ENCODE data around the gene UBAP2. TPM values are rescaled to one million over a fixed set of nuclear protein-coding genes. Genes with fewer than 3 reads are reported as not detected.

UBAP2 gene
- total RNA-seq, 1 donor from 2014 or later = 52.2 TPM

DNA sequence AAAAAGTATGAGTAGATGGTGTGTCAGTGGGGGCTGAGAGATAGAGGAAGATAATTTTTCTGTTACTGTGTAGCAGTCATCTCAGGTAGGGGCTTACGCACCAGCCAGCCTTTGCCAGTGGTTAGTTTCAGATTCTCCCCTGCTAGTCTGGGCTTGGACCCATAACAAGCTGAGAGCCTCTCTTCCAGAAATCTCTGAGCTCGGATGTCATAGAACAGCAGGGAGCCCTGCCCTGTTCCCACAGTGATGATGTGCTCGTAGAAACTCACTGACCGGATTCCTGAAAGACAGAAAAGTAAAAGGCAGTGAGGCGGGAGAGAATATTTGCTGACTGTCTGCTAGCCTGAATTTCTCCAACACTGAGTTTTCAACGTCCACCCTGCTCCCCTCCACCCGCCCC is 40.6 kb upstream of the UBAP2 start:
- Mint-ChIP-seq H3K9me3 (no peaks in the 10 kb centered on the region), H3K4me3 (no peak overlapping the region), H3K27me3 (ENCODE audit: low read depth) (no peaks in the 10 kb centered on the region), H3K36me3 (peaks cover 22% of the 10 kb centered on the region), H3K4me1 (no peaks in the 10 kb centered on the region), H3K27ac (no peak overlapping the region)
- TF ChIP-seq CTCF (IDR thresholded peaks at IDR 0.05; ENCODE audit: unreplicated experiment) = no peak
- DNase-seq (ENCODE audit: low spot score in 2 of 2, unreplicated experiment in 2 of 2) = no peak

- Mint-ChIP-seq H3K9me3 (no peaks in the 10 kb centered on the region), H3K4me3 (no peak overlapping the region), H3K27me3 (ENCODE audit: low read depth) (no peaks in the 10 kb centered on the region), H3K4me1 (no peaks in the 10 kb centered on the region), H3K36me3 (peaks cover 17% of the 10 kb centered on the region), H3K27ac (no peak overlapping the region)
- DNase-seq (ENCODE audit: low spot score in 2 of 2, unreplicated experiment in 2 of 2) = no peak
- TF ChIP-seq CTCF (IDR thresholded peaks at IDR 0.05; ENCODE audit: unreplicated experiment) = no peak
Observed at GRCh38 chr9:34087370-34087769, 38.7 kb upstream of the UBAP2 start.

GRCh38 chr9:34086864-34087263 is 38.2 kb upstream of the UBAP2 start:
- Mint-ChIP-seq H3K9me3 (no peaks in the 10 kb centered on the region), H3K4me3 (no peak overlapping the region), H3K27ac (no peak overlapping the region), H3K4me1 (no peaks in the 10 kb centered on the region), H3K36me3 (peaks cover 13% of the 10 kb centered on the region), H3K27me3 (ENCODE audit: low read depth) (no peaks in the 10 kb centered on the region)
- no peak for TF ChIP-seq CTCF (IDR thresholded peaks at IDR 0.05; ENCODE audit: unreplicated experiment)
- DNase-seq (ENCODE audit: low spot score in 2 of 2, unreplicated experiment in 2 of 2) = no peak

DNA sequence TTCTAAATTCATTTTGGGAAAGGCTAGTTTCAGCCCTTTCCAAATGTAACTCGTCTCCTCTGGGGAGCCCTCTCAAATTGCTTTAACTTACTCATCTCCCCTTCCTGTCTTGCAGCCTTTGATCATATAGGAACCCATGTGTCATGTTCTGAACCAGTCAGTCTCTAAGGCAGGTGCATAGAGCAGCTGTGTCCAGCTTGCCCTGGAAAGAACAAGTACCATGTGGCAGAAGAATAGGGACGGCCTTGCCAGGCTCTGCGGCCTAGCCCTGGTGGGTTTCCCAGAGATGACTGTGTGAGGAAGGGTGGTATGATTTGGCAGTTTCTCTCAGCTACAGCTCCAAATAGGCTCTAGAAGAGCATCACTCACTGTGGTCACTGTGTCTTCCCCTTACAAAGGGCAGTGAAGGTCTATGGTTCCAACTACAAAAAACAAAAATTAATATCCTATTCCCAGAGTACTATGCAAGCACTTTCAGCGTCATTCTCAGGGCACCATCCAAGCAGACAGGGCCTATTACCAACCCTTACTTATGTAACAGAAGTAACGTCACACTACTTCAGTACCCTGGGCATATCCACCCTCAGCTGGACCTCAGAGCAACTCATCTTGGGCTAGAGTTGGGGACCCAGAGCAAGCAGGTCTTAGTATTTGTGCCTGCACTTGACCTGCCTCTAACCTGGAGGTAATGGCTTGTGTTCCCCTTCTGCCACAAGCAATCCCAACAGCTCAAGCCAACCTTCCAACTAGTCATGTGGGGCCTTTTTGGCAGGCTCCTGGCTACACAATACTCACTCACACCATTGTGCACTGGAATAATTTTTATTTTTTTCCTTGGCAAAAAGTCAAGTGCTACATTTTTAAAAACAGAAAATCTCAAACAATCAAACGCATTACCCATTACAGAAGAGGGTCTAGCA is 37.2 kb upstream of the UBAP2 start:
- Mint-ChIP-seq H3K9me3 (no peaks in the 10 kb centered on the region), H3K4me3 (no peak overlapping the region), H3K27ac (no peak overlapping the region), H3K36me3 (peaks cover 10% of the 10 kb centered on the region), H3K4me1 (no peaks in the 10 kb centered on the region), H3K27me3 (ENCODE audit: low read depth) (no peaks in the 10 kb centered on the region)
- no peak for DNase-seq (ENCODE audit: low spot score in 2 of 2, unreplicated experiment in 2 of 2)
- no peak for TF ChIP-seq CTCF (IDR thresholded peaks at IDR 0.05; ENCODE audit: unreplicated experiment)

- Mint-ChIP-seq H3K9me3 (no peaks in the 10 kb centered on the region), H3K27ac (peak overlapping the region; percentile 63), H3K27me3 (ENCODE audit: low read depth) (no peaks in the 10 kb centered on the region), H3K4me1 (no peaks in the 10 kb centered on the region), H3K4me3 (no peak overlapping the region), H3K36me3 (peaks cover 10% of the 10 kb centered on the region)
- no peak for DNase-seq (ENCODE audit: low spot score in 2 of 2, unreplicated experiment in 2 of 2)
- no peak for TF ChIP-seq CTCF (IDR thresholded peaks at IDR 0.05; ENCODE audit: unreplicated experiment)
Observed at GRCh38 chr9:34084562-34084961, 35.9 kb upstream of the UBAP2 start.
